Measurements from ENCODE around the gene ANKS3.

ANKS3 gene

DNA sequence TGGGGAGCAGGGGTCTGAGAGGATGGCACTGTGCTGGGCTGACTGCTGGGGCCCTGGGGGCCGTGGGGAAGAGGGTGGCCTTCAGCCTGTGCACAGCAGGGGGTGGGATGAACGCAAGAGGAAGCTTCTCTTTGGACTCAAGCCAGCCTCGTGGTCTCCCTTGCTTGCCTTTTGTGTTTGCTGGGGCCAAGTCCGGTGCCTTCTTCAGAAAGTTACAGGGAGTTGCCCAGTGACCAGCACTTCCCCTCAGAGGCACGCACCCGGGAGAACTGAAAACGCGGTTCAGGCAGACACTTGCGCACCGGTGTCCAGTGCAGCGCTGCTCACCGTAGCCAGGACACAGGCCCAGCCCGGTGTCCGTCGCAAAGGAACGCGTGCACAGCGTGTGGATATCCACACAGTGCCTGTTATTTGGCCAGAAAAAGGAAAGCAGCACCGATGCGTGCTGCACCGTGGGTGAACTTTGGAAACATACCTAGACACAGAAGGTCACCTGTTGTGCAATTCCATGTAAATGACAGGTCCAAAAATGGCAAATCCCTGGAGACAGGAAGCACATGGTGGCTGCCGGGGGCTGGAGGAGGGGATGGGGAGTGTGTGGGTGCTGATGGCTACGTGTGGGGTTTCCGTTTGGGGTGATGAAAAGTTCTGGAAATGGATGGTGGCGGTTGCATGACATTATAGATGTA lies 70.2 kb downstream of the ANKS3 start:
- peaks cover 51 to 94% (median 84%) of the 10 kb centered on the region in 11 experiments for H4K20me1 ChIP-seq
- peaks cover 40 to 68% (median 51%) of the 10 kb centered on the region in 11 experiments for H3K36me3 ChIP-seq
- H3K4me1 ChIP-seq, result peaks cover 76 to 83% (median 79%) of the 10 kb centered on the region in 10 experiments
- peak overlapping the region in 7 of 10 experiments; percentile 8 to 47 (median 28); a peak in 11 of 20 replicates for H3K4me3 ChIP-seq
- peak overlapping the region in 10 of 11 experiments; percentile 53 to 94 (median 76); a peak in 21 of 22 replicates for H3K27ac ChIP-seq
- peak in 7 of 11 experiments; percentile 16 to 96 (median 68); a peak in 10 of 22 replicates for TF ChIP-seq Cebpa-rat (IDR thresholded peaks at IDR 0.05)
- H3K4me2 ChIP-seq, result peak overlapping the region; percentile 81 to 98 (median 93)
- no peaks in the 10 kb centered on the region for H3K27me3 ChIP-seq
- peak overlapping the region; percentile 36 to 80 (median 62); a peak in 21 of 22 replicates for H3K9ac ChIP-seq
- H3K9me3 ChIP-seq (replicated peaks in 1 of 11), result no peaks in the 10 kb centered on the region

DNA sequence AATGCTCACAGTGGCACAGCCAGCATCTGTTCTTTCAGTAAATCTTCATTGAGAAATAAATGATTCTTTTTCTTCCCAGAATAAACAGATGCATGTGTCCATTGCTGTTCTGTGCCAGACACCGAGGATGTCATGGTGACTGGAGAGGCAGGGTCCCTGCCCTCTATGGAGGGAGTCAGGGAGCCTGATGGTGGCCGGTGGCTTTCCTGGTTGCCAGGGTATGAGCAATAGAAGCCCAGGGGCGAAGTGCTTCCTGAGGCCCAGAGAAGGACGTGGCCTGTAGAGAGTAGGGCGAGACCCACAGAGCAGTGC lies 70.7 kb downstream of the ANKS3 start:
- peaks cover 81 to 88% (median 84%) of the 10 kb centered on the region in 10 experiments for H3K4me1 ChIP-seq
- peak overlapping the region in 5 of 10 experiments; percentile 8 to 35 (median 28); a peak in 3 of 20 replicates for H3K4me3 ChIP-seq
- H3K9ac ChIP-seq, result peak overlapping the region; percentile 36 to 80 (median 62); a peak in 20 of 22 replicates
- H4K20me1 ChIP-seq, result peaks cover 56 to 98% (median 88%) of the 10 kb centered on the region in 11 experiments
- H3K9me3 ChIP-seq (replicated peaks in 1 of 11), result no peaks in the 10 kb centered on the region
- no peaks in the 10 kb centered on the region for H3K27me3 ChIP-seq
- peak overlapping the region in 10 of 11 experiments; percentile 53 to 94 (median 76); a peak in 21 of 22 replicates for H3K27ac ChIP-seq
- peaks cover 40 to 68% (median 51%) of the 10 kb centered on the region in 11 experiments for H3K36me3 ChIP-seq
- H3K4me2 ChIP-seq, result peak overlapping the region; percentile 81 to 98 (median 93)
- no peak for TF ChIP-seq Cebpa-rat (IDR thresholded peaks at IDR 0.05)

DNA sequence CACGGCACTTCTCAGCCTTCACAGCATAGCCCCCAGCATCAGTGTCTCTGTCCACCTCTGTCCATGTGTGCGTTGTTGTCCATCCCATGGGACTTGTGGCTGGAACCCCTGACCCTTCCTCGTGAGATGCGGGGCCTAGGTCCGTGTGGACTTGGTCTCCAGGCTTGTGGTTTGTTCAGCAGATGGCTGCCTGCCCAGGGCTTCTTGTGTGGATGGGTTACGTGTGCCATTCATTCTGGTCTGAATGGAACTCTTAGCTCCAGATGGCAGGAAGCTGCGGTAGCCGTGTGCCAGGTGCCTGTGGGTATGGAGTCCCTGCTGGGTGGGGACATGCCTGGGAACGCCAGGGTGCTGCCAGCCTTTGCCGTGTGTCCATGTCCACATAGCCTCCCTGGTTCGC lies 72.4 kb downstream of the ANKS3 start:
- H3K4me2 ChIP-seq, result peak overlapping the region; percentile 58 to 98 (median 89)
- H3K9ac ChIP-seq, result peak overlapping the region in 10 of 11 experiments; percentile 6 to 80 (median 40); a peak in 14 of 22 replicates
- peaks cover 38 to 68% (median 50%) of the 10 kb centered on the region in 11 experiments for H3K36me3 ChIP-seq
- H3K27ac ChIP-seq, result peak overlapping the region in 9 of 11 experiments; percentile 42 to 94 (median 77); a peak in 19 of 22 replicates
- peaks cover 85 to 97% (median 93%) of the 10 kb centered on the region in 10 experiments for H3K4me1 ChIP-seq
- 0 out of 22 replicates have a peak, but pooled peaks of 1 of the 11 experiments have one; percentile 12 for TF ChIP-seq Cebpa-rat (IDR thresholded peaks at IDR 0.05)
- H3K9me3 ChIP-seq (replicated peaks in 1 of 11), result no peaks in the 10 kb centered on the region
- peaks cover 62 to 100% (median 85%) of the 10 kb centered on the region in 11 experiments for H4K20me1 ChIP-seq
- no peaks in the 10 kb centered on the region for H3K27me3 ChIP-seq
- H3K4me3 ChIP-seq, result peak overlapping the region in 1 of 10 experiments; percentile 21; a peak in 1 of 20 replicates

DNA sequence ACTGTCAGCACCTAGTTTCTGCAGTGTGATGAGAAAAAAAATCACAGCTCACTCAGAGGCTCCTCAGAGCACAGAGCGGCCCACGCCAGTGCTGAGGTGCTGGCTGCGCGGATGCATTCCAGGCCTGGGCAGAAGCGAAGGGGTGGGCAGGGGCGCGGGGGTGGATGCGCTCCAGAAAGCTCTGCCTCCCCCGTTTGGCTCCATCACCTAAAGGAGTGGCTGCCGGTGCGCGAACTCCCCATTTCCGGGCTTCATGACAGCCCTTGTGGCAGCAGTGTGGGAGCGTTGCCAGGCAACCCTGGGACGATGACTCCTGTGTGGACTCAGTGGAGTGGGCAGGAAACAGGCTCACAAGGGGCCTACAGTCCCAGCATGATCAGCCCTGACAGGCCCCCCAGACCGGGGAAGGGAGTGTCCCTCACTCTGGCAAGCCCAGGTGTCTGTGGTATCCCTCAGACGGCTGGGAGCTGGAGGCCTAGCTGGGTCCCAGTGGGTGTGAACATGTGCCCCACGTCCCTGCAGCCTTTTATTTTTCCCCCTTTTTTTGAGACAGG lies 73.5 kb downstream of the ANKS3 start:
- Histone ChIP-seq H3K9ac (peak overlapping the region in 10 of 11 experiments; percentile 17 to 80 (median 44); a peak in 14 of 22 replicates), H3K9me3 (replicated peaks in 1 of 11) (no peaks in the 10 kb centered on the region), H3K27ac (peak overlapping the region in 9 of 11 experiments; percentile 42 to 94 (median 77); a peak in 18 of 22 replicates), H4K20me1 (peaks cover 70 to 100% (median 88%) of the 10 kb centered on the region in 11 experiments), H3K4me3 (peak overlapping the region in 1 of 10 experiments; percentile 24; a peak in 1 of 20 replicates), H3K4me2 (peak overlapping the region; percentile 58 to 98 (median 89)), H3K4me1 (peaks cover 76 to 97% (median 93%) of the 10 kb centered on the region in 10 experiments), H3K36me3 (peaks cover 39 to 68% (median 50%) of the 10 kb centered on the region in 11 experiments), H3K27me3 (no peaks in the 10 kb centered on the region)
- no peak for TF ChIP-seq Cebpa-rat (IDR thresholded peaks at IDR 0.05)

DNA sequence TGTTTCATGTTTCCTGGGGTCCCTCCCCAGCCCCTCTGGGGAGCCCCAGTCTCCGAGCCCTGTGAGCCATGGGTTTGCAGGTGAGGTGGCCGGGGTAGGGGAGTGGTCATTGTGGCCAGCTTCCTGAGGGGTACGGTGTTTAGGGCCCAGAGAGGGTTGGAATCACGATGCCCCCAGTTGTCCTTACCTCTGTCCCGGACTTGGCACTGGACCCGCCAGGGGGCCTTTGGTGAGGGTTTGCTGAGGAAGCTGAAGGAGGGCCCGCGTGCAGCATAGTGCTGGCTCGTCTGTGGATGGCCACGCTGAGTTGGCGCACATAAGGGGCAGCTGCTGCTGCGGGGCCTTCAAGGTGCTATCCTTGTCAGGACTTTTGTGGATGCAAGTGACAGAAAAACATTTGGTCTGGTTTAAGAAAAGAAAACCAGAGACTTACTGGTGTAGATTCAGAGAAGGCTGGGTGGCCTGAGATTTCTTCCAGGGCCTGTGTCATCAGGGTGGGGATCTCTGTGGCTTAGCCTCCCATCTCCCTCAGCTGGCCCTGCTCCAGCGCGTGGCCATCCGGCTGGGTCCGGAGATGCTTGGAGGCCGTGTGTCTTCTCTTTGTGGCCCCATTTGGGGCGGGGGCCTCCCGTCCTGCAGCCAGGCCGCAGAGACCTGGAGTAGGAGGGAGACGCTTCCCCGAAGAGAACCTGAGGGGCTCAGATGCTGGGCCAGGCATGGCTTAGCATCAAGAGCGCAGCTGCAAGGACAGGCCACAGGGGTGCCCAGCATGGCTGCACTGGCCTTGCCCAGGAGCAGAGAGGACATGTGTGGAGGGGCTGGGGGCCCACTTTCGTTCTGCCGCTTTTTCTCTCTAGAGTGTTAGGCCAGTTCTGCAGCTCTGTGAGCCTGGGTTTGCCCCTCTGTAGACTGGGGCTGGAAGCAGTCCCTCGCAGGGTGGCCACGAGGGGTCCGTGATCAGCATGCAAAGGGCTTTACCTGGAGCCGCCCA lies 74.4 kb downstream of the ANKS3 start:
- TF ChIP-seq Cebpa-rat (IDR thresholded peaks at IDR 0.05), result no peak
- Histone ChIP-seq H3K9ac (peak overlapping the region; percentile 2 to 78 (median 34); a peak in 15 of 22 replicates), H4K20me1 (peaks cover 72 to 100% (median 88%) of the 10 kb centered on the region in 11 experiments), H3K27ac (peak overlapping the region in 6 of 11 experiments; percentile 23 to 85 (median 48); a peak in 7 of 22 replicates), H3K4me2 (peak overlapping the region; percentile 58 to 98 (median 89)), H3K27me3 (no peaks in the 10 kb centered on the region), H3K4me3 (peak overlapping the region in 2 of 10 experiments; percentile 1 to 24; a peak in 2 of 20 replicates), H3K9me3 (replicated peaks in 1 of 11) (no peaks in the 10 kb centered on the region), H3K36me3 (peaks cover 39 to 73% (median 55%) of the 10 kb centered on the region in 11 experiments), H3K4me1 (peaks cover 74 to 97% (median 93%) of the 10 kb centered on the region in 10 experiments)

DNA sequence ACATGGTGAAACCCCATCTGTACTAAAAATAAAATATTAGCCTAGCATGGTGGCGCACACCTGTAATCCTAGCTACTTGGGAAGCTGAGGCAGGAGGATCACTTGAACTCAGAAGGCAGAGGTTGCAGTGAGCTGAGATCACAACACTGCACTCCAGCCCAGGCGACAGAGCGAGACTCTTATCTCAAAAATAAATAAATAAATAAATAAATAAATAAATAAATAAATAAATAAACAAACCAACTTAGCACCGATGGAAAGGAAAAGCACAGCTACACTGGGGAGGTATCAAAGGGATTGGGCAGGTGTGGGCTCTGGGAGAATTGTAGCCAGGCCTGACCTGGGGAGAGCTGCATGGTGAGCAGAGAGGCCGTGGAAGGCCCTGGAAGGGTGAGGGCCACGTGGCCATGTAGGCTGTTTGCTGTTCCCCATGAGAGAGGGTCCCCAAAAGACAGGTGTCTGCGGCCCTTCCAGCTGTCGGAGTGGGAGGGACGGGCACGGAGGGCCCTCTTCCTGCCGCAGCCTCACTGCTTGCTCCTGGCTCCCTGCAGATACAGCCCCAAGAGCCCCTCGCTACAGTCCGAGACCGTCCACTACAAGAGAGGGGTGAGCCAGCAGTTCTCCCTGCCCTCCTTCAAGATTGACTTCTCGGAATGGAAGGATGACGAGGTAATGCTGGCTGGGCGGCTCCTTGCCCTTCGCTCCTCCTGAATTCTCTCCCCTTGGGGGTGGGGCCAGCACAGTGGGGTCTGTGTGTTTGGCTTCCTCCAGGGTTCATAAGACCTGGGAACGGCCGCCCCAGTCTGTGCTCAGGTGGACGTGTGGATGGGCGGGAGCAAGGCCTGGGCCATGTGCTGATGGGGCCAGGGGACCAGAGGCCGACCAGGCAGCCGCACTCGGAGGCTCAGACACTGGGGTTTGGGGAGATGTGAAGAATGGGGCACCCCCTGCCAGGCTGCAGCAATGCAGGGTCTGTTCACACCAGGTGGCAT lies 77.1 kb downstream of the ANKS3 start:
- peaks cover 47 to 96% (median 93%) of the 10 kb centered on the region in 10 experiments for H3K4me1 ChIP-seq

DNA sequence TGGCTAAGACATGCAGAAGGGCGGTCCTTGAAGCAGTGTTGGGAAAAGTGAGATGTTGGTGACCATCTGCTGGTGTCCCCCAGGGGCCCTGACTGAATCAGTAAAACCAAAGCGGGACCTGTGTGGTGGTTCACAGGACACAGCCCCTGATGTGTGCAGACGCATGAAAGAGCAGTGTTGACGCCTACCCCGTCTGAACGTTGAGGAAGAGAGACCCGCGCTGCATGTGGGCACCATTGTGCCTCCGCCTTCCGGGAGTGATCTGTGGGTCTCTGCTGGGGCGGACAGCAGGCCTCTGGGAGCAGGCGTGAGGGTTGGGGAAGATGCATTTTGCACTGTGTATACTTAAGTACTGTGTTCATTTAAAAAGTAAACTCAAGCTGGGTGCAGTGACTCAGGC lies 77.8 kb downstream of the ANKS3 start:
- Histone ChIP-seq H3K4me1 (peaks cover 45 to 96% (median 93%) of the 10 kb centered on the region in 10 experiments), H3K36me3 (peaks cover 62 to 95% (median 89%) of the 10 kb centered on the region in 11 experiments), H3K27ac (no peak overlapping the region; a peak in 1 of 22 replicates), H4K20me1 (peaks cover 84 to 100% (median 98%) of the 10 kb centered on the region in 11 experiments), H3K9ac (peak overlapping the region in 2 of 11 experiments; percentile 13 to 27; a peak in 2 of 22 replicates), H3K4me2 (peak overlapping the region in 8 of 11 experiments; percentile 32 to 83 (median 58); a peak in 14 of 22 replicates), H3K27me3 (peaks cover 0 to 14% (median 0%) of the 10 kb centered on the region in 11 experiments; a peak in 6 of 22 replicates), H3K4me3 (no peak overlapping the region), H3K9me3 (replicated peaks in 1 of 11) (no peaks in the 10 kb centered on the region)
- no peak for TF ChIP-seq Cebpa-rat (IDR thresholded peaks at IDR 0.05)

More for the DNA sequence above, 77.1 kb downstream of the ANKS3 start:
- Histone ChIP-seq H3K4me3 (no peak overlapping the region), H3K27ac (no peak overlapping the region), H3K36me3 (peaks cover 62 to 95% (median 81%) of the 10 kb centered on the region in 11 experiments), H3K9me3 (replicated peaks in 1 of 11) (no peaks in the 10 kb centered on the region), H4K20me1 (peaks cover 84 to 100% (median 98%) of the 10 kb centered on the region in 11 experiments), H3K4me2 (peak overlapping the region in 7 of 11 experiments; percentile 32 to 83 (median 60); a peak in 13 of 22 replicates), H3K9ac (peak overlapping the region in 3 of 11 experiments; percentile 13 to 42 (median 31); a peak in 4 of 22 replicates), H3K27me3 (peaks cover 0 to 14% (median 0%) of the 10 kb centered on the region in 11 experiments; a peak in 6 of 22 replicates)
- TF ChIP-seq Cebpa-rat (IDR thresholded peaks at IDR 0.05), result no peak

Data from BLaER1 treated with 17β-estradiol and CSF1 and Interleukin-3, amounts not matched to agents 10 nM and 100 nM (cell line).